AG04450 (cell line): ENCODE results near the gene KIAA1671. TPM values are rescaled to one million over a fixed set of nuclear protein-coding genes. Genes with fewer than 3 reads are reported as not detected.

Experiments used
- CTCF ChIA-PET: fragments of 300-600, 350-600 bp; formaldehyde crosslinking; extraction: SDS; loops from one replicate; lab custom pipeline; 2022; ENCODE audit warnings: antibody characterized with exemption, inconsistent platforms; lab: Charles Lee
- POLR2A ChIA-PET: fragments of 350-600 bp; formaldehyde crosslinking; extraction: SDS; loops from one replicate; lab custom pipeline; 2021; ENCODE audit warnings: antibody characterized with exemption, inconsistent platforms; lab: Yijun Ruan, JAX
- DNase-seq: peaks from one replicate; pipeline ENCODE4 v3.0.0-alpha.2; 2011; ENCODE audit warnings: low read depth, low spot score
- H3K27ac ChIP-seq: one replicate; pipeline ENCODE4 v1.5.1; 2012; ENCODE audit warnings: low read depth, low read length, control low read depth
- H3K27me3 ChIP-seq: one replicate; pipeline ENCODE4 v1.6.0; 2012; ENCODE audit warnings: low read length; ENCODE audit not compliant: control insufficient read depth, insufficient read depth
- H3K4me3 ChIP-seq: 2 replicates; pipeline ENCODE4 v1.5.1; 2011; ENCODE audit warnings: mild to moderate bottlenecking, low read depth, low read length, control low read depth
- H3K9me3 ChIP-seq: 2 replicates; pipeline ENCODE4 v1.5.1; 2012; ENCODE audit warnings: low read length; ENCODE audit not compliant: control insufficient read depth, insufficient read depth
- polyA plus RNA-seq: library from polyadenylated mRNA; depleted of rRNA; stranded (reverse); fragments of >200 nt; gene quantifications from 2 replicates; pipeline ENCODE4 v1.2.3, GENCODE V29; 2011
- TF ChIP-seq, protein P1 (sequence below): IDR thresholded peaks from 2 replicates; pipeline ENCODE4 v1.5.1; 2011; ENCODE audit warnings: low read depth, low read length, control low read depth, inconsistent platforms

Gene KIAA1671
- polyA plus RNA-seq, 1 experiment, result 0.02 TPM

DNA sequence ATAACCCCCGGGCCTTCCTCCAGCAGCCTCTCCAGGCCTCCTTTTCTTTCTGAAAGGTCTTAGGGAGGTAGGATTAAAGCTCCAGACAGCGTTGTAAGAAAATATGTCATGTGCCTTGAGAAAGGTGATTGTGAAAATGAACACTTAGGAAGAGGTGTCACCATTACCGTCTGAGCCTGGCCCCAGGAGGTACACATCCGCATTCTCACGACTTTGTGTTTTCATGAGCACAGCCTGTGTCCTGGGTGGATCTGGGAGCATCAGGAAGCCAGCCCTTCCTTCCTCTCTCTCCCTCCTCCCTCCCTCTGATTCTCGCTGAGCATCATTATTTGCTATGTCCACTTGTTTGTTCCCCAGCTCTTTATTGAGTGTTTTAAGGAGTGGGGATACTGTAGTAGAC is 142.1 kb downstream of the KIAA1671 start:
- H3K9me3 ChIP-seq, result no peaks in the 10 kb centered on the region
- H3K27ac ChIP-seq, result no peak overlapping the region
- H3K4me3 ChIP-seq, result no peak overlapping the region
- no peaks in the 10 kb centered on the region for H3K27me3 ChIP-seq
- POLR2A ChIA-PET, result no interaction called here
- CTCF ChIA-PET, result interaction anchor here (0.7 kb wide), 1 partner anchor 610 kb away, joined by 3 read pairs; no protein-coding TSS in a partner anchor
- TF ChIP-seq, protein P1, sequence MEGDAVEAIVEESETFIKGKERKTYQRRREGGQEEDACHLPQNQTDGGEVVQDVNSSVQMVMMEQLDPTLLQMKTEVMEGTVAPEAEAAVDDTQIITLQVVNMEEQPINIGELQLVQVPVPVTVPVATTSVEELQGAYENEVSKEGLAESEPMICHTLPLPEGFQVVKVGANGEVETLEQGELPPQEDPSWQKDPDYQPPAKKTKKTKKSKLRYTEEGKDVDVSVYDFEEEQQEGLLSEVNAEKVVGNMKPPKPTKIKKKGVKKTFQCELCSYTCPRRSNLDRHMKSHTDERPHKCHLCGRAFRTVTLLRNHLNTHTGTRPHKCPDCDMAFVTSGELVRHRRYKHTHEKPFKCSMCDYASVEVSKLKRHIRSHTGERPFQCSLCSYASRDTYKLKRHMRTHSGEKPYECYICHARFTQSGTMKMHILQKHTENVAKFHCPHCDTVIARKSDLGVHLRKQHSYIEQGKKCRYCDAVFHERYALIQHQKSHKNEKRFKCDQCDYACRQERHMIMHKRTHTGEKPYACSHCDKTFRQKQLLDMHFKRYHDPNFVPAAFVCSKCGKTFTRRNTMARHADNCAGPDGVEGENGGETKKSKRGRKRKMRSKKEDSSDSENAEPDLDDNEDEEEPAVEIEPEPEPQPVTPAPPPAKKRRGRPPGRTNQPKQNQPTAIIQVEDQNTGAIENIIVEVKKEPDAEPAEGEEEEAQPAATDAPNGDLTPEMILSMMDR, result no peak
- no peak for DNase-seq

DNA sequence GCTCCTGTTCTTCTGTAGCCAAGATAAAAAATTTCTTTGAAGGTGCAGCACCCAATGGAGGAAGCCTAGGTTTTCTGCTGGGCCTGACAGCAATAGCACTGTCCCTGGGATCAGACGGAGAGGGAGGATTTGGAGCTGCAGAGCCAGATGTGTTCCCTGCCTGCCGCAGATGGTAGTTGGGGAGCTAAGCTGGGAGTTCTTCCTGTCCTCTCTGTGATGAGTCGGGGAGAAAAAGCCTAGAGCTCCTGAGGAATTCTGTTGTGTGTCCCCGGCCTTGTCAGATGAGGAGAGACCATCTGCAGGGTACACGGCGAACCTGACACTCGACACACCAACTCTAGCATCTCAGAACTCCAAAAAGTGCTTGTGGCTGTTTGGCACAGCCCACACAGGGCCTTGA is 143.4 kb downstream of the KIAA1671 start:
- POLR2A ChIA-PET, result no interaction called here
- H3K27ac ChIP-seq, result no peak overlapping the region
- H3K4me3 ChIP-seq, result no peak overlapping the region
- CTCF ChIA-PET, result no interaction called here
- H3K9me3 ChIP-seq, result no peaks in the 10 kb centered on the region
- no peaks in the 10 kb centered on the region for H3K27me3 ChIP-seq
- TF ChIP-seq, protein P1, result no peak
- no peak for DNase-seq

GRCh38 chr22:25096638-25097405 is 144.3 kb downstream of the KIAA1671 start:
- Histone ChIP-seq H3K27ac (no peak overlapping the region), H3K4me3 (no peak overlapping the region), H3K9me3 (no peaks in the 10 kb centered on the region), H3K27me3 (no peaks in the 10 kb centered on the region)
- DNase-seq, result no peak
- CTCF ChIA-PET, result no interaction called here
- TF ChIP-seq, protein P1, result no peak
- POLR2A ChIA-PET, result no interaction called here

- H3K9me3 ChIP-seq, result no peaks in the 10 kb centered on the region
- H3K27ac ChIP-seq, result no peak overlapping the region
- POLR2A ChIA-PET, result no interaction called here
- CTCF ChIA-PET, result no interaction called here
- H3K27me3 ChIP-seq, result no peaks in the 10 kb centered on the region
- TF ChIP-seq, protein P1, result no peak
- no peak for DNase-seq
- H3K4me3 ChIP-seq, result no peak overlapping the region
These were observed 146.0 kb downstream of the KIAA1671 start for GRCh38 chr22:25098445-25099081.

- CTCF ChIA-PET, result no interaction called here
These were observed 146.7 kb downstream of the KIAA1671 start for GRCh38 chr22:25099202-25099601.

More at GRCh38 chr22:25099202-25099601, 146.7 kb downstream of the KIAA1671 start:
- H3K9me3 ChIP-seq, result no peaks in the 10 kb centered on the region
- H3K27ac ChIP-seq, result no peak overlapping the region
- no peak overlapping the region for H3K4me3 ChIP-seq
- no peak for DNase-seq
- TF ChIP-seq, protein P1, result no peak
- POLR2A ChIA-PET, result no interaction called here
- no peaks in the 10 kb centered on the region for H3K27me3 ChIP-seq
